Common myeloid progenitor, CD34-positive (primary cell): Measurements from ENCODE around the gene KCNN1.

Experiments used
- CTCF ChIA-PET: fragments of 350-600 bp; sonication (Branson Sonifier 250); formaldehyde crosslinking; loops from one replicate; lab custom pipeline; 2021; ENCODE audit warnings: antibody characterized with exemption; lab: Charles Lee
- POLR2A ChIA-PET: fragments of 350-600 bp; sonication (Branson Sonifier 250); formaldehyde crosslinking; loops from one replicate; lab custom pipeline; 2021; ENCODE audit warnings: antibody characterized with exemption; lab: Charles Lee
- DNase-seq, 3 donors: peaks; one replicate each; pipeline versions ENCODE4 v3.0.0 to v3.0.0-alpha.2; 2013
- H3K27ac ChIP-seq, 2 experiments: 1 replicate in 1 of 2; 2 replicates in 1 of 2; pipeline ENCODE4 v1.7.0; 2013; ENCODE audit warnings: inconsistent platforms in 2 of 2, low read length in 2 of 2, mild to moderate bottlenecking in 2 of 2, low read depth in 1 of 2, moderate library complexity in 1 of 2; ENCODE audit not compliant: severe bottlenecking in 2 of 2, insufficient read depth in 1 of 2, poor library complexity in 1 of 2
- H3K27me3 ChIP-seq, 5 experiments: replicated peaks in 2 of 5; 1 replicate in 3 of 5; 2 replicates in 2 of 5; pipeline versions ENCODE4 v1.6.1 to v1.7.0; 2013; ENCODE audit warnings: low read length in 4 of 5, mild to moderate bottlenecking in 2 of 5, moderate library complexity in 2 of 5, inconsistent platforms in 1 of 5; ENCODE audit not compliant: insufficient read depth in 5 of 5, control insufficient read depth in 4 of 5
- H3K36me3 ChIP-seq, 4 experiments: 1 replicate in 2 of 4; 2 replicates in 2 of 4; pipeline versions ENCODE4 v1.6.1 to v1.7.0; 2013; ENCODE audit warnings: low read length in 3 of 4, control low read depth in 1 of 4, mild to moderate bottlenecking in 1 of 4; ENCODE audit not compliant: control insufficient read depth in 4 of 4, insufficient read depth in 4 of 4
- H3K4me1 ChIP-seq, 4 experiments: 1 replicate in 3 of 4; 2 replicates in 1 of 4; pipeline versions ENCODE4 v1.6.1 to v1.7.1; 2013; ENCODE audit warnings: low read length in 3 of 4, mild to moderate bottlenecking in 3 of 4, control low read depth in 1 of 4, inconsistent platforms in 1 of 4, moderate library complexity in 1 of 4; ENCODE audit not compliant: control insufficient read depth in 4 of 4, insufficient read depth in 4 of 4; ENCODE audit errors: control extremely low read depth in 1 of 4
- H3K4me3 ChIP-seq, 7 experiments: 1 replicate in 4 of 7; 2 replicates in 3 of 7; pipeline versions ENCODE4 v1.5.1 to v1.7.0; 2013; ENCODE audit warnings: mild to moderate bottlenecking in 7 of 7, low read length in 6 of 7, moderate library complexity in 6 of 7, inconsistent platforms in 2 of 7, low read depth in 2 of 7, control low read depth in 1 of 7; ENCODE audit not compliant: insufficient read depth in 4 of 7, control insufficient read depth in 1 of 7; ENCODE audit errors: extremely low read depth in 1 of 7
- H3K9me3 ChIP-seq, 5 experiments: 1 replicate in 4 of 5; 2 replicates in 1 of 5; pipeline versions ENCODE4 v1.6.1 to v1.7.1; 2013; ENCODE audit warnings: low read length in 4 of 5, mild to moderate bottlenecking in 2 of 5, inconsistent platforms in 1 of 5, low read depth in 1 of 5, moderate library complexity in 1 of 5; ENCODE audit not compliant: control insufficient read depth in 4 of 5, insufficient read depth in 2 of 5; ENCODE audit errors: control extremely low read depth in 1 of 5
- whole genome bisulfite sequencing: methylation state at CpG from one replicate; pipeline ENCODE4 v1.1.5; 2013; ENCODE audit not compliant: insufficient coverage; 5-methylcytosine and 5-hydroxymethylcytosine counted together

Gene KCNN1

GRCh38 chr19:17931532-17932191 is 35.2 kb upstream of the KCNN1 start:
- POLR2A ChIA-PET = interaction anchor here (1.1 to 1.9 kb wide), 2 partner anchors 72 kb away, joined by 6 to 21 read pairs; partner anchors contain the start of gene RPL18A
- Histone ChIP-seq H3K27me3 (no peaks in the 10 kb centered on the region), H3K36me3 (peaks cover 0 to 6% (median 2%) of the 10 kb centered on the region in 4 experiments), H3K27ac (no peak overlapping the region), H3K4me3 (peak overlapping the region in 6 of 7 experiments; percentile 80 to 96 (median 90)), H3K9me3 (no peaks in the 10 kb centered on the region), H3K4me1 (peaks cover 5 to 17% (median 16%) of the 10 kb centered on the region in 4 experiments)
- WGBS = 41% methylated on average over 12 of the region's 14 CpGs
- CTCF ChIA-PET = interaction anchor here (1.2 to 9.6 kb wide), 14 partner anchors 13 to 159 kb away, joined by 3 to 209 read pairs (median 6); partner anchors contain the start of genes RPL18A and SLC5A5
- no peak for DNase-seq

- WGBS = 0% methylated on average over 53 of the region's 64 CpGs
- POLR2A ChIA-PET = interaction anchor here (0.6 to 1.9 kb wide), 5 partner anchors 60 to 85 kb away, joined by 3 to 21 read pairs (median 5); partner anchors contain the start of genes JAK3, RPL18A and SLC5A5
Measured at GRCh38 chr19:17932485-17933338, 34.2 kb upstream of the KCNN1 start, which contains the start of gene CCDC124. TSS of gene CCDC124 (plus strand) at chr19:17933015. CDS start at chr19:17936421, 3,406 bp downstream.

GRCh38 chr19:17933414-17934129 is 33.3 kb upstream of the KCNN1 start:
- peaks cover 5 to 17% (median 16%) of the 10 kb centered on the region in 4 experiments for H3K4me1 ChIP-seq
- no peaks in the 10 kb centered on the region for H3K27me3 ChIP-seq
- peaks cover 0 to 16% (median 3%) of the 10 kb centered on the region in 4 experiments for H3K36me3 ChIP-seq
- WGBS = 26% methylated on average over 14 of the region's 19 CpGs
- peak overlapping the region; percentile 80 to 96 (median 85) for H3K4me3 ChIP-seq
- POLR2A ChIA-PET = interaction anchor here (0.6 to 1.9 kb wide), 5 partner anchors 61 to 86 kb away, joined by 3 to 21 read pairs (median 5); partner anchors contain the start of genes JAK3, RPL18A and SLC5A5
- no peak for DNase-seq
- H3K9me3 ChIP-seq = no peaks in the 10 kb centered on the region
- CTCF ChIA-PET = interaction anchor here (0.7 to 9.6 kb wide), 16 partner anchors 11 to 233 kb away, joined by 3 to 209 read pairs (median 4); partner anchors contain the start of genes RPL18A and SLC5A5
- peak overlapping the region; percentile 95 to 98 for H3K27ac ChIP-seq

More at GRCh38 chr19:17932485-17933338, 34.2 kb upstream of the KCNN1 start, which contains the start of gene CCDC124:
- CTCF ChIA-PET = interaction anchor here (0.6 to 9.6 kb wide), 19 partner anchors 12 to 229 kb away, joined by 3 to 209 read pairs (median 4); partner anchors contain the start of genes RPL18A and SLC5A5
- Histone ChIP-seq H3K36me3 (peaks cover 0 to 12% (median 3%) of the 10 kb centered on the region in 4 experiments), H3K27ac (peak within 1 kb of the TSS; percentile 95 to 98), H3K9me3 (no peaks in the 10 kb centered on the region), H3K4me1 (peaks cover 5 to 17% (median 16%) of the 10 kb centered on the region in 4 experiments), H3K27me3 (no peaks in the 10 kb centered on the region), H3K4me3 (peak within 1 kb of the TSS; percentile 80 to 96 (median 85))
- peak; percentile 95 to 97 (median 96) for DNase-seq

GRCh38 chr19:17936379-17936778 is 30.5 kb upstream of the KCNN1 start:
- H3K27ac ChIP-seq = no peak overlapping the region
- H3K4me1 ChIP-seq = peaks cover 5 to 17% (median 16%) of the 10 kb centered on the region in 4 experiments
- H3K27me3 ChIP-seq = no peaks in the 10 kb centered on the region
- CTCF ChIA-PET = interaction anchor here (1.4 to 9.6 kb wide), 5 partner anchors 11 to 120 kb away, joined by 3 to 209 read pairs (median 4); partner anchors contain the start of gene RPL18A
- peaks cover 0 to 24% (median 8%) of the 10 kb centered on the region in 4 experiments for H3K36me3 ChIP-seq
- no peak for DNase-seq
- WGBS = 98% methylated on average over 16 of the region's 21 CpGs
- H3K4me3 ChIP-seq = no peak overlapping the region
- H3K9me3 ChIP-seq = no peaks in the 10 kb centered on the region
- POLR2A ChIA-PET = interaction anchor here (0.7 kb wide), 1 partner anchor 257 kb away, joined by 3 read pairs; the partner anchor contains the start of gene MPV17L2

- POLR2A ChIA-PET = interaction anchor here (0.7 kb wide), 1 partner anchor 256 kb away, joined by 3 read pairs; the partner anchor contains the start of gene MPV17L2
- 100% methylated on average over 7 of the region's 9 CpGs for WGBS
- Histone ChIP-seq H3K27me3 (no peaks in the 10 kb centered on the region), H3K36me3 (peaks cover 0 to 33% (median 11%) of the 10 kb centered on the region in 4 experiments), H3K27ac (no peak overlapping the region), H3K4me1 (peaks cover 2 to 10% (median 9%) of the 10 kb centered on the region in 4 experiments), H3K9me3 (no peaks in the 10 kb centered on the region), H3K4me3 (no peak overlapping the region)
- CTCF ChIA-PET = interaction anchor here (0.8 to 9.6 kb wide), 20 partner anchors 9 to 331 kb away, joined by 3 to 209 read pairs (median 4); partner anchors contain the start of genes ARRDC2 and RPL18A
- DNase-seq = no peak
Measured at GRCh38 chr19:17937371-17937900, 29.5 kb upstream of the KCNN1 start.
